Mammary epithelial cell (primary cell): ENCODE data around the gene SCLY.

Experiments
- EZH2 ChIP-seq: IDR thresholded peaks from 2 replicates; pipeline ENCODE4 v1.6.1; 2012; ENCODE audit warnings: low read length, inconsistent platforms, borderline replicate concordance
- TF ChIP-seq, protein P1 (sequence below), 2 donors: IDR thresholded peaks in 1 of 2; conservative IDR thresholded peaks in 1 of 2; 2 replicates each; pipeline ENCODE4 v1.5.1; 2011 to 2012; ENCODE audit warnings: inconsistent platforms in 2 of 2, low read length in 2 of 2, mild to moderate bottlenecking in 2 of 2, control low read depth in 1 of 2, low read depth in 1 of 2; ENCODE audit not compliant: insufficient read depth in 1 of 2; ENCODE audit errors: extremely low read depth in 1 of 2

DNA sequence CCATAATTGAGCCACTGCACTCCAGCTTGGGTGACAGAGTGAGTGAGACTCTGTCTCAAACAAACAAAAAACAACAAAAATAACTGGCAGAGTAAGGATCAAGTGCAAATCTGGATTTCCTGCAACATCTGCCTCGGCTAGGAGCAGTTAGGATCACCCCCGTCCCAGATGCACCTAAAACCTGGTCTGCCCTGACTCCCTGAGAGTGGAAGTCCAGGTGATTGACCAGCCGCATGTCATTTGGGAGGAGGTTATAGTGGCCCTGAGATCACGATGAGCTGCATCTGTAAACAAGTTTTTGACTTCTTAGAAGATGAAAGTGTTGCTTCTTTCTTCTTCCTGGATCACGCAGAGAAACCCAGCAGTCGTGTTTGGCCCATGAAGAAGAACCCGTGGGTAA, 34.3 kb downstream of the SCLY start:
- TF ChIP-seq, protein P1, sequence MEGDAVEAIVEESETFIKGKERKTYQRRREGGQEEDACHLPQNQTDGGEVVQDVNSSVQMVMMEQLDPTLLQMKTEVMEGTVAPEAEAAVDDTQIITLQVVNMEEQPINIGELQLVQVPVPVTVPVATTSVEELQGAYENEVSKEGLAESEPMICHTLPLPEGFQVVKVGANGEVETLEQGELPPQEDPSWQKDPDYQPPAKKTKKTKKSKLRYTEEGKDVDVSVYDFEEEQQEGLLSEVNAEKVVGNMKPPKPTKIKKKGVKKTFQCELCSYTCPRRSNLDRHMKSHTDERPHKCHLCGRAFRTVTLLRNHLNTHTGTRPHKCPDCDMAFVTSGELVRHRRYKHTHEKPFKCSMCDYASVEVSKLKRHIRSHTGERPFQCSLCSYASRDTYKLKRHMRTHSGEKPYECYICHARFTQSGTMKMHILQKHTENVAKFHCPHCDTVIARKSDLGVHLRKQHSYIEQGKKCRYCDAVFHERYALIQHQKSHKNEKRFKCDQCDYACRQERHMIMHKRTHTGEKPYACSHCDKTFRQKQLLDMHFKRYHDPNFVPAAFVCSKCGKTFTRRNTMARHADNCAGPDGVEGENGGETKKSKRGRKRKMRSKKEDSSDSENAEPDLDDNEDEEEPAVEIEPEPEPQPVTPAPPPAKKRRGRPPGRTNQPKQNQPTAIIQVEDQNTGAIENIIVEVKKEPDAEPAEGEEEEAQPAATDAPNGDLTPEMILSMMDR (conservative IDR thresholded peaks at IDR 0.05 in 1 of 2, IDR thresholded peaks at IDR 0.05 in 1 of 2; ENCODE audit: extremely low read depth in 1 of 2, insufficient read depth in 1 of 2, low read depth in 1 of 2, low read length in 2 of 2) = no peak
- TF ChIP-seq EZH2 = no peak
